NT2/D1 (cell line): ENCODE results near the gene DHDDS.

Experiments
- SUZ12 ChIP-seq: IDR thresholded peaks from 2 replicates; pipeline ENCODE4 v1.6.1; 2011; ENCODE audit not compliant: insufficient read length, insufficient read depth; ENCODE audit errors: extremely low read depth
- YY1 ChIP-seq: IDR thresholded peaks from 2 replicates; pipeline ENCODE4 v1.6.1; 2011; ENCODE audit not compliant: insufficient read length, insufficient read depth
- ZNF274 ChIP-seq: IDR thresholded peaks from 2 replicates; pipeline ENCODE4 v1.6.1; 2011; ENCODE audit warnings: mild to moderate bottlenecking, low read depth, low read length

GRCh38 chr1:26478988-26479387 lies 46.9 kb downstream of the DHDDS start:
- TF ChIP-seq ZNF274 (no peak), YY1 (no peak), SUZ12 (no peak)
